OCI-LY3 (cell line): ENCODE measurements around the gene C3orf20.

ENCODE experiments used
- CTCF ChIP-seq: fragments of 200-600, 300-600 bp; sonication (generic); IDR thresholded peaks from 2 replicates; pipeline ENCODE4 v1.5.1; 2014; ENCODE audit warnings: antibody characterized with exemption, low read length, low read depth
- EZH2phosphoT487 ChIP-seq: fragments of 200-600 bp; shearing (Covaris generic); IDR thresholded peaks from 2 replicates; pipeline ENCODE4 v1.6.1; 2018; ENCODE audit warnings: antibody characterized with exemption, mixed run types, low read depth

GRCh38 chr3:14719006-14719405 lies 44.1 kb downstream of the C3orf20 start:
- TF ChIP-seq CTCF (no peak), EZH2phosphoT487 (no peak)
